Adrenal gland (tissue), 12 donors: ENCODE measurements around the gene FGD3. TPM values are rescaled to one million over a fixed set of nuclear protein-coding genes. Genes with fewer than 3 reads are reported as not detected.

Experiments
- DNase-seq, 7 donors: peaks; one replicate each; pipeline ENCODE4 v3.0.0-alpha.2; 2019 to 2020
- H3K27ac ChIP-seq, 5 donors: fragments of 200-600 bp; sonication (generic) in 4 of 5; 1 replicate in 3 of 5; 2 replicates in 2 of 5; pipeline versions ENCODE4 v1.5.1 to v1.8.0; 2016 to 2020; ENCODE audit warnings: mild to moderate bottlenecking in 1 of 5
- H3K27me3 ChIP-seq: fragments of 200-600 bp; 2 replicates; pipeline ENCODE4 v1.8.0; 2021
- H3K36me3 ChIP-seq, 2 donors: fragments of 200-600 bp; replicated peaks in 1 of 2; 1 replicate in 1 of 2; 2 replicates in 1 of 2; pipeline versions ENCODE4 v1.5.1 to v1.8.0; 2018 to 2022
- H3K4me1 ChIP-seq, 2 donors: fragments of 200-600 bp; replicated peaks in 1 of 2; 1 replicate in 1 of 2; 2 replicates in 1 of 2; pipeline versions ENCODE4 v1.5.1 to v1.8.0; 2018 to 2021
- H3K4me3 ChIP-seq, 4 donors: fragments of 200-600 bp; sonication (generic) in 3 of 4; one replicate each; pipeline ENCODE4 v1.5.1; 2016 to 2018
- H3K9me3 ChIP-seq, 3 donors: fragments of 200-600 bp; sonication (generic) in 1 of 3; replicated peaks in 1 of 3; 1 replicate in 2 of 3; 2 replicates in 1 of 3; pipeline versions ENCODE4 v1.5.1 to v1.8.0; 2016 to 2021
- POLR2A ChIP-seq, 2 donors: fragments of 450-650 bp; IDR thresholded peaks; one replicate each; pipeline ENCODE4 v1.6.1; 2017; ENCODE audit warnings: antibody characterized with exemption in 2 of 2, mild to moderate bottlenecking in 2 of 2, moderate library complexity in 1 of 2
- WGBS, 4 donors: extraction: QIAGEN DNeasy Blood & Tissue Kit in 2 of 4; methylation state at CpG; one replicate each; pipeline versions ENCODE4 v1.1.5 to v1.1.7; 2013 to 2017; 5-methylcytosine and 5-hydroxymethylcytosine counted together
- intact Hi-C, 2 donors: fragments of 100-400 bp; cut with DNase I; formaldehyde crosslinking; loops; one replicate each; pipeline versions ENCODE4 v1.14.1 to v1.15.0; 2022 to 2023
- polyA plus RNA-seq, 3 donors: library from polyadenylated mRNA; stranded (reverse); fragments of 200-250 nt in 2 of 3; fragments of 350-450 nt in 1 of 3; fragmentation: Illumina TruSeq in 1 of 3; extraction: RNeasy Lipid Tissue Mini Kit (QIAGEN cat#74804) in 1 of 3; gene quantifications; one replicate each; pipeline ENCODE4 v1.2.3, GENCODE V29; 2013 to 2014
- total RNA-seq, 9 donors: library from RNA; depleted of rRNA in 4 of 9; stranded (reverse); fragments of >200 nt in 4 of 9; fragments of 120-200 nt in 1 of 9; fragmentation: NEBNext Ultra II Directional in 1 of 9; extraction: Animal tissue kit (Norgen Biotek cat#: 25700) in 1 of 9; gene quantifications; one replicate each; pipeline versions ENCODE4 v1.1.0 to v1.2.4, GENCODE V29; 2013 to 2023
- TF ChIP-seq, protein P1 (sequence below), 6 experiments: fragments of 450-650 bp in 4 of 6; fragments of 200-600 bp in 2 of 6; sonication (generic) in 1 of 6; IDR thresholded peaks; 1 replicate in 5 of 6; 2 replicates in 1 of 6; pipeline versions ENCODE4 v1.5.1 to v1.8.0; 2016 to 2021; ENCODE audit warnings: antibody characterized with exemption in 6 of 6, mild to moderate bottlenecking in 2 of 6, moderate library complexity in 1 of 6
- donor health status: healthy with polysubstance abuse.
- donor health status: Bipolar disorder and iron deficiency.
- donor health status: DM: yes; HTN: yes; CAD: no.
- donor health status: DM: no; HTN: no; CAD: no.
- donor health status: DM: no; HTN: no; CAD: no.
- donor health status: DM: yes; HTN: yes; CAD: no.

The FGD3 gene
- total and polyA plus RNA-seq, 12 donors = 0.89 to 7.6 (median 5.6) TPM

DNA sequence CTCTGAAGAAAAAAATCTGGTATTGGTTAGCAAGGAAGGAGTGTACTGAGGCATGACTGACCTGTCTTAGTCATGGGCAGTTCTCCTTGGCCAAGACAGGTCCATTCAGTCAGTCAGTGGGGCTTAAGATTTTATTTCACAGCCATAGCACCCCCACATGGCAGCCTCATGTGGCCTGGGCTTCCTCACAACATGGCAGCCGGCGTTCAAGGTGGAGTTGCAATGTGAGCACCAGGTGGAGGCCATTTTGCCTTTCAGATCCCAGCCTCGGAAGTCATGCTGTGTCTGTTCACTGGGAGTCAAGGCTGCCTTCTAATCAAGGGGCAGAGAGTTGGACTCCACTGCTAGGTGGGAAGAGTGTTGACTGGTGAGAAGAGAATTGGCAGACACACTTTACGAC, 138.4 kb downstream of the FGD3 start:
- intact Hi-C loops = no loop called here
- TF ChIP-seq, protein P1, sequence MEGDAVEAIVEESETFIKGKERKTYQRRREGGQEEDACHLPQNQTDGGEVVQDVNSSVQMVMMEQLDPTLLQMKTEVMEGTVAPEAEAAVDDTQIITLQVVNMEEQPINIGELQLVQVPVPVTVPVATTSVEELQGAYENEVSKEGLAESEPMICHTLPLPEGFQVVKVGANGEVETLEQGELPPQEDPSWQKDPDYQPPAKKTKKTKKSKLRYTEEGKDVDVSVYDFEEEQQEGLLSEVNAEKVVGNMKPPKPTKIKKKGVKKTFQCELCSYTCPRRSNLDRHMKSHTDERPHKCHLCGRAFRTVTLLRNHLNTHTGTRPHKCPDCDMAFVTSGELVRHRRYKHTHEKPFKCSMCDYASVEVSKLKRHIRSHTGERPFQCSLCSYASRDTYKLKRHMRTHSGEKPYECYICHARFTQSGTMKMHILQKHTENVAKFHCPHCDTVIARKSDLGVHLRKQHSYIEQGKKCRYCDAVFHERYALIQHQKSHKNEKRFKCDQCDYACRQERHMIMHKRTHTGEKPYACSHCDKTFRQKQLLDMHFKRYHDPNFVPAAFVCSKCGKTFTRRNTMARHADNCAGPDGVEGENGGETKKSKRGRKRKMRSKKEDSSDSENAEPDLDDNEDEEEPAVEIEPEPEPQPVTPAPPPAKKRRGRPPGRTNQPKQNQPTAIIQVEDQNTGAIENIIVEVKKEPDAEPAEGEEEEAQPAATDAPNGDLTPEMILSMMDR (IDR thresholded peaks at IDR 0.05) = no peak
- no peak for TF ChIP-seq POLR2A (IDR thresholded peaks at IDR 0.05)
- Histone ChIP-seq H3K9me3 (no peaks in the 10 kb centered on the region), H3K36me3 (no peaks in the 10 kb centered on the region), H3K4me1 (no peaks in the 10 kb centered on the region), H3K4me3 (no peak overlapping the region), H3K27ac (no peak overlapping the region), H3K27me3 (no peaks in the 10 kb centered on the region)
- DNase-seq = peak in 4 of 7 donors; percentile 10 to 28 (median 15)
- 95 to 100% (median 97%) methylated on average over 4 of the region's 4 CpGs for WGBS, 4 donors

Other genes with a start within 250 kb of the FGD3 start
- 10 to 100 TPM; 20.1 to 33.8 (median 24.7) TPM for gene BICD2, start 182.7 kb upstream of the FGD3 start, total RNA-seq
- 10 to 100 TPM in 2 of 3 donors, 1 to 10 TPM in 1; 9.3 to 14.9 (median 13.0) TPM for gene BICD2, start 182.7 kb upstream of the FGD3 start, polyA plus RNA-seq
- gene ZNF484, start 69.5 kb upstream of the FGD3 start, total RNA-seq = 10 to 100 TPM in 5 of 9 donors, 1 to 10 TPM in 4; 5.7 to 21.4 (median 10.8) TPM
- 1 to 10 TPM; 1.7 to 6.6 (median 2.3) TPM for gene ZNF484, start 69.5 kb upstream of the FGD3 start, polyA plus RNA-seq
- 1 to 10 TPM; 1.4 to 4.9 (median 3.3) TPM for gene SUSD3, start 111.2 kb downstream of the FGD3 start, total RNA-seq
- 1 to 10 TPM in 2 of 3 donors, under 1 TPM in 1; 0.60 to 1.7 (median 1.1) TPM for gene SUSD3, start 111.2 kb downstream of the FGD3 start, polyA plus RNA-seq
- 10 to 100 TPM; 29.7 to 75.0 (median 39.9) TPM for gene CARD19, start 148.7 kb downstream of the FGD3 start, total RNA-seq
- 10 to 100 TPM; 10.7 to 69.1 (median 68.4) TPM for gene CARD19, start 148.7 kb downstream of the FGD3 start, polyA plus RNA-seq
- gene NINJ1, start 186.7 kb downstream of the FGD3 start, total RNA-seq = 100 to 1,000 TPM in 8 of 9 donors, 10 to 100 TPM in 1; 25.6 to 339 (median 177) TPM
- 100 to 1,000 TPM in 2 of 3 donors, 10 to 100 TPM in 1; 31.1 to 135 (median 101) TPM for gene NINJ1, start 186.7 kb downstream of the FGD3 start, polyA plus RNA-seq
- 10 to 100 TPM in 3 of 9 donors, 1 to 10 TPM in 6; 1.1 to 14.9 (median 8.3) TPM for gene WNK2, start 236.6 kb downstream of the FGD3 start, total RNA-seq
- 10 to 100 TPM in 1 of 3 donors, 1 to 10 TPM in 2; 3.3 to 17.6 (median 9.2) TPM for gene WNK2, start 236.6 kb downstream of the FGD3 start, polyA plus RNA-seq